ENCODE measurements around the gene COG8. TPM values are rescaled to one million over a fixed set of nuclear protein-coding genes. Genes with fewer than 3 reads are reported as not detected.

Gene COG8
- total and polyA plus RNA-seq, 10 of the 15 experiments (the other 5 are each of a cell fraction or from before 2014, with no cell fraction given) = 2.8 to 39.6 (median 23.8) TPM

DNA sequence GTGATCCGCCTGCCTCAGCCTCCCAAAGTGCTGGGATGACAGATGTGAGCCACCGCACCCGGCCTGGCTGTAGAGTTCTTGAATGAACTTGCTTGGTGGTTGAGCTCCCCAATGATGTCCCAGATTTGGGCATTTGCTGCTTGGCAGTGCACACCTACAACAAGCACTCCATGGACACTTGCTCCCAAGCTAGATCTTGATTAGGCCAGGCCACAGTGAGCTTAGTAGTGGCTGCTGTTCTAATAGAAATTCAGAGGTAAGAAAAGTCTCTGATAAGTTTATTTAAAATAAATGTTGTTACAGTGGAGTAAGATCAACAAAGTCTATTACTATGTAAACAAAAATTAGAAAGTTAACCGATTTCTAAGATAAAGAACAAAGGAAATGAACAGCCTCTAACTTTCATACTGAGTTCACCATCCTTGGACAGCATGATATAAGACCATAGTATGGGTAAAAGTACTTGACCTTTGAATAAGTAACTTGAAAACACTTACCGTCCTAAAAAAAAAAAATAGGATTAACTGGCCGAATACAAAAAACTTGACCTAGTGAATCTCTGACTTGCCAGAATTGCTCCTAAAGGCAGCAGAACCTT, 11.3 kb upstream of the COG8 start (continued):
- TF ChIP-seq RCOR1 (conservative IDR thresholded peaks at IDR 0.05; ENCODE audit: low read depth, low read length) = no peak
- no peak for TF ChIP-seq ZBED1 (IDR thresholded peaks at IDR 0.05; ENCODE audit: borderline replicate concordance)
- TF ChIP-seq NR2C2 (IDR thresholded peaks at IDR 0.05; ENCODE audit: borderline replicate concordance, control insufficient read depth, insufficient read length, low read depth) = no peak
- TF ChIP-seq ZBTB4 (CRISPR knock-in tag; IDR thresholded peaks at IDR 0.05) = no peak
- no peak for TF ChIP-seq CHD1 (IDR thresholded peaks at IDR 0.05; ENCODE audit: low read depth, low read length)
- no peak for TF ChIP-seq SRF (IDR thresholded peaks at IDR 0.05; ENCODE audit: low read depth in 2 of 2, low read length in 2 of 2)

GRCh38 chr16:69349536-69349935, 10.2 kb upstream of the COG8 start:
- CTCF ChIA-PET = no interaction called here
- FAIRE-seq = no peak
- no TSS peak for BruUV-seq (replicated peaks)

More at GRCh38 chr16:69349536-69349935, 10.2 kb upstream of the COG8 start:
- no peak overlapping the region for H3K9ac ChIP-seq (ENCODE audit: control insufficient read depth, insufficient read depth, low read length)
- no peaks in the 10 kb centered on the region for H3K79me2 ChIP-seq (ENCODE audit: control insufficient read depth, insufficient read depth, low read length)
- 97% methylated on average over 10 of the region's 10 CpGs for WGBS (ENCODE audit: insufficient coverage, insufficient replicate concordance, low lambda C conversion rate, missing lambda C conversion rate)
- TF ChIP-seq, protein P1, sequence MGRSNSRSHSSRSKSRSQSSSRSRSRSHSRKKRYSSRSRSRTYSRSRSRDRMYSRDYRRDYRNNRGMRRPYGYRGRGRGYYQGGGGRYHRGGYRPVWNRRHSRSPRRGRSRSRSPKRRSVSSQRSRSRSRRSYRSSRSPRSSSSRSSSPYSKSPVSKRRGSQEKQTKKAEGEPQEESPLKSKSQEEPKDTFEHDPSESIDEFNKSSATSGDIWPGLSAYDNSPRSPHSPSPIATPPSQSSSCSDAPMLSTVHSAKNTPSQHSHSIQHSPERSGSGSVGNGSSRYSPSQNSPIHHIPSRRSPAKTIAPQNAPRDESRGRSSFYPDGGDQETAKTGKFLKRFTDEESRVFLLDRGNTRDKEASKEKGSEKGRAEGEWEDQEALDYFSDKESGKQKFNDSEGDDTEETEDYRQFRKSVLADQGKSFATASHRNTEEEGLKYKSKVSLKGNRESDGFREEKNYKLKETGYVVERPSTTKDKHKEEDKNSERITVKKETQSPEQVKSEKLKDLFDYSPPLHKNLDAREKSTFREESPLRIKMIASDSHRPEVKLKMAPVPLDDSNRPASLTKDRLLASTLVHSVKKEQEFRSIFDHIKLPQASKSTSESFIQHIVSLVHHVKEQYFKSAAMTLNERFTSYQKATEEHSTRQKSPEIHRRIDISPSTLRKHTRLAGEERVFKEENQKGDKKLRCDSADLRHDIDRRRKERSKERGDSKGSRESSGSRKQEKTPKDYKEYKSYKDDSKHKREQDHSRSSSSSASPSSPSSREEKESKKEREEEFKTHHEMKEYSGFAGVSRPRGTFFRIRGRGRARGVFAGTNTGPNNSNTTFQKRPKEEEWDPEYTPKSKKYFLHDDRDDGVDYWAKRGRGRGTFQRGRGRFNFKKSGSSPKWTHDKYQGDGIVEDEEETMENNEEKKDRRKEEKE (IDR thresholded peaks at IDR 0.05) = no peak
- no peak for TF ChIP-seq IKZF2 (IDR thresholded peaks at IDR 0.05)
- TF ChIP-seq TCF3 (IDR thresholded peaks at IDR 0.05; ENCODE audit: borderline replicate concordance, insufficient read depth, low read depth, low read length) = no peak
- TF ChIP-seq RB1 (IDR thresholded peaks at IDR 0.05; ENCODE audit: borderline replicate concordance) = no peak
- TF ChIP-seq ZZZ3 (IDR thresholded peaks at IDR 0.05; ENCODE audit: control insufficient read depth, insufficient read length, low read depth) = no peak
- TF ChIP-seq ETV6 (conservative IDR thresholded peaks at IDR 0.05 in 1 of 2, IDR thresholded peaks at IDR 0.05 in 1 of 2; ENCODE audit: borderline replicate concordance in 1 of 2, low read depth in 1 of 2) = no peak
- TF ChIP-seq SRF (IDR thresholded peaks at IDR 0.05; ENCODE audit: low read depth in 2 of 2, low read length in 2 of 2) = no peak
- no peak for TF ChIP-seq CHD2 (IDR thresholded peaks at IDR 0.05; ENCODE audit: borderline replicate concordance, low read depth, low read length)
- TF ChIP-seq NFYB (IDR thresholded peaks at IDR 0.05; ENCODE audit: insufficient read depth, low read depth, low read length) = no peak
- TF ChIP-seq TAF1 (IDR thresholded peaks at IDR 0.05; ENCODE audit: borderline replicate concordance, low read depth, low read length) = no peak
- no peak for TF ChIP-seq PML (IDR thresholded peaks at IDR 0.05; ENCODE audit: low read length)
- peaks cover 14% of the 10 kb centered on the region for H3K4me1 ChIP-seq (ENCODE audit: control insufficient read depth, insufficient read depth, low read length)
- POLR2A ChIA-PET = no interaction called here
- RAD21 ChIA-PET (ENCODE audit: unreplicated experiment) = no interaction called here
- in situ Hi-C loops (cut with MboI) = no loop called here
- SMC1A ChIA-PET (ENCODE audit: uncharacterized antibody, unreplicated experiment) = no interaction called here
- H3K9me3 ChIP-seq (replicated peaks; ENCODE audit: control insufficient read depth, insufficient read depth, low read length) = no peaks in the 10 kb centered on the region
- no peak overlapping the region for H3K4me2 ChIP-seq (ENCODE audit: control insufficient read depth, insufficient read depth)
- peaks cover 0 to 2% of the 10 kb centered on the region in 2 experiments; a peak in 1 of 4 replicates for H3K36me3 ChIP-seq (ENCODE audit: control insufficient read depth in 2 of 2, insufficient read depth in 2 of 2, low read length in 1 of 2)
- H3K27ac ChIP-seq (ENCODE audit: control insufficient read depth, insufficient read depth) = no peak overlapping the region
- H4K20me1 ChIP-seq (ENCODE audit: control insufficient read depth, insufficient read depth) = no peaks in the 10 kb centered on the region
- H2AFZ ChIP-seq (ENCODE audit: control insufficient read depth, low read depth, low read length) = no peak overlapping the region
- no peak for ATAC-seq
- no peaks in the 10 kb centered on the region for H3K27me3 ChIP-seq (replicated peaks in 1 of 2; ENCODE audit: control insufficient read depth in 2 of 2, insufficient read depth in 2 of 2, low read length in 1 of 2)
- DNase-seq (ENCODE audit: low read depth, low spot score) = no peak
- H3K4me3 ChIP-seq = no peak overlapping the region
- intact Hi-C loops (cut with micrococcal nuclease; ENCODE audit: unreplicated experiment) = no loop called here
